Measurements from ENCODE around the gene RSL1D1.
"Not testable (repeated sequence)": the region's sequence is repeated elsewhere in the genome, so short reads cannot be mapped to it uniquely, and the experiment has no call there.

The RSL1D1 gene

GRCh38 chr16:11843861-11844260 is 7.5 kb downstream of the RSL1D1 start:
- DNase-seq (ENCODE audit: low read depth) = no peak

- DNase-seq (ENCODE audit: low read depth) = no peak
Observed at GRCh38 chr16:11843206-11843605, 8.1 kb downstream of the RSL1D1 start.

DNA sequence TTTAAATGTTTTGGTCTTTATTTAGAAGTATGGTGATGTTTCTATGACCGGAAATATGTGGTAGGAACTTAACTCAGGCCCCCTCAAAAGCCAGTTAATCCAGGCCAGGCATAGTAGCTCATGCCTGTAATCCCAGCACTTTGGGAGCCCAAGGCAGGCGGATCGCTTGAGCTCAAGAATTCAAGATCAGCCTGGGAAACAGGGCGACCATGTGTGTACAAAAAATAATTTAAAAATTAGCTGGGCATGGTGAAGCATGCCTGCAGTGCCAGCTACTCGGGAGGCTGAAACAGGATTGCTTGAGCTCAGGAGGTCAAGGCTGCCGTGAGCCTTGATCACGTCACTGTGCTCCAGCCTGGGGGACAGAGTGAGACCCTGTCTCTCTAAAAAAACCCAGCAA is 10.3 kb downstream of the RSL1D1 start:
- no peak for DNase-seq (ENCODE audit: low read depth)

- peak; percentile 56 for DNase-seq (ENCODE audit: low read depth)
Observed at GRCh38 chr16:11836650-11837244, 14.6 kb downstream of the RSL1D1 start.

DNA sequence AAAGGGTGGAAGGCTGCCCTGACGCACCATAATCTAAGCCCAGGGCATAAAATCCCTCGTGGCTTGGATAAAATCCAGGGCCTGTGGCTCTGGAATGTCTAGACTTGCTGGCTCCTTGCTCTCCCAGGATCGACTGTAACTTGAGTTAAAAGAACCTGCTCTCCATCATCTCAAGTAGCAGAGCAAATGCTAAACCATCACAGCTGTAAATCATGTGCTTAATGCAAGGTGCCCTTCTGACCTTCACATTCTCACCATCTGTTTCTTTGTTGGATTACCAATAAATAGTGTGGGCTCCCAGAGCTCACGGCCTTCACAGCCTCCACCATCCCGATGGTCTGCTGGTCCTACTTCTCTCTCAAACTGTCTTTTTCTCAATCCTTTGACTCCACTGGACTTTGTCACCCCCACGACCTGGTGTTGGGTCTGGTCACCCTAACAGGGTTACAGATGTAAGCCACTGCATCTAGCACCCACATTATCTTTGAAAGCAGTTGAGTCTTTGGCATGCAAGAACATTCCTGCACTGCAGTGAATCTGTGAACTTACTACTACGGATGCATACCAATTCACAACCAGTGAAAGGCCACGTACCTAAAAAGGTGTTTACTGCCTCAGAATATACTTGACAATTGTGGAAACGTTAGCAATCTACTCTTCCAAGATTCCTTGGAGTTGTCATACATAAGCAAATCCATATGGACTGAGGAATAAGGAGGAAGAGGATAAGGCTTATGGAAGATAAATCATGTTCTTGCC is 15.3 kb downstream of the RSL1D1 start:
- peak; percentile 68 for DNase-seq (ENCODE audit: low read depth)

DNA sequence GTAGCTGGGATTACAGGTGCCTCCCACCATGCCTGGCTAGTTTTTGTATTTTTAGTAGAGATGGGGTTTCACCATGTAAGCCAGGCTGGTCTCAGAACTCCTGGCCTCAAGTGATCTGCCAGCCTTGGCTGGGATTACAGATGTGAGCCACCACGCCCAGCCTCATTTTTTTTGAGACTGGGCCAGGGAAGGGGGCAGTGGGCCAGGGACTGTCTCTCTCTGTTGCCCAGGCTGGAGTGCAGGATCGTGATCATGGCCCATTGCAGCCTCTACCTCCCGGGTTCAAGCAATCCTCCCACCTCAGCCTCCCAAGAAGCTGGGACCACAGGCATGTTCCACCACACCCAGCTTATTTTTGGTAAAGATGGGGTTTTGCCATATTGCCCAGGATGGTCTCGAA is 16.0 kb downstream of the RSL1D1 start:
- DNase-seq (ENCODE audit: low read depth) = no peak

DNA sequence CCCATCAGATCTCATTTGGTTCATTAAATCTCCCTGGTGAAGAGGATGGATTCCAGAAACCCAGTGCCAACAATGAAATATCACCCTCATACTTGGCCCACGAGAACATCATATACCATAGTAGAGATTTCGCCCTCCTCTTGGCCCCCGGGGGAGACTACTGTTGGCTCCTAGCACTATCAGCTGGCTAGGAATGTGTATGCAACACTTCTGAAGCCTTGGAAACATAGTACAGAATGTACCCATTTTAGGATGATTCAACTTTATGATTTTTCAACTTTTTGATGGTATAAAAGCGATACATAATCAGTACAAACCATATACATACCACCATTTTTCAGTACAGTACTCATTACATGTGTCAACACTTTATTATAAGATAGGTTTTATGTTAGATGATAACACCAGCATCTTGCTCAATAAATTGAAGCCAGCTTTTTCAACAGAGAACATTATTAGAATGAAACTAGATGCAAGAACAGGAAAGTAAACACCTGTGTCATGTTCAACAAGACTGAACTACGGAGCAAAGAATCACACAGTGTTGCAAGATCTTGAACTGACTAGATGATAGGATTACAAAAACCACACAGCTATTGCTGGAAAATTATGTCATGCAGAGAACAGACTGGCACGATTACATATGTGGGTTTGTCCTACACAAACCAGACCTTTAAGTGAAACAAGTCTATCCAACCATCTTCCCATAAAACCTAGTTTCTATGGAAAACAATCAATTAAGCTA is 17.2 kb downstream of the RSL1D1 start:
- peak; percentile 90 for DNase-seq (ENCODE audit: low read depth)

DNA sequence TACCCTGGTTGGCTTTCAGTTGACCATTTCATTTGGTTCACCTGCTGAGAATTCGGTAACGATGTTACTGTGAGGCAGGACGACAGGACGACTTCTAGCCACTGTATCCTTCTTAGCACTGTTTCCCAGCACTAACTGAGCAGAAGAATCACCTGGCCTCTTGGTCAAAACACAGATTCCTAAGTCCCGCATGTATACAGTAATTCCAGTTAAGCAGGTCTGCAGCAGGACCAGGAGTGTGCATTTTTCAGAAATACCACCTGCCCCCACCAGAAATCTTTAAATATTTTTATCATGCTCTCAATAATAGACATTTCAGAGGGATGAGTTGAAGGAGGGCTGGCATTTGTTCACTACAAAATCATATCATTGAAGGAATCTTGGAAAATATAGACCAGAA is 22.6 kb downstream of the RSL1D1 start:
- DNase-seq (ENCODE audit: low read depth) = no peak

GRCh38 chr16:11825520-11826165 is 25.7 kb downstream of the RSL1D1 start:
- not testable (repeated sequence) for DNase-seq (ENCODE audit: low read depth)

- no peak for DNase-seq (ENCODE audit: low read depth)
Observed at GRCh38 chr16:11824362-11824761, 27.0 kb downstream of the RSL1D1 start.

- DNase-seq (ENCODE audit: low read depth) = not testable (repeated sequence)
Observed at GRCh38 chr16:11823645-11824044, 27.7 kb downstream of the RSL1D1 start.

DNA sequence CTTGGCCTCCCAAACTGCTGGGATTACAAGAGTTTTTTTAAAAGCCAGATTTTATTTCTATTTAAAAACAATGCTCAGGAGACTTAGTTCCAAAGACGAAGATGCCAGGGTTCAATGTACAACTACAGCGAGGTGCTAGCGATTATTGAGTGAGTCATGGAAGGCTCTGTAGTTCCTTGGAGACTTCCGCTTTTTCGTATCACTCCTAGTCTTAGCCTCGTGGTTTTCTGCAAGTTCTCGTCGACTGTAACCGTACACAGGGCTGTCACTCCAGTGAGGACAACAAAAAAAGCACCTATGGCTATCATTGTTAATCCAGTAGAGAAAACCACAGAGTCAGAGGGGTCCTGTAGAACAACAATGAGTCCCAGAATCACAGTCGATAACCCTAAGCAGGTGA is 31.5 kb downstream of the RSL1D1 start:
- DNase-seq (ENCODE audit: low read depth) = no peak

DNA sequence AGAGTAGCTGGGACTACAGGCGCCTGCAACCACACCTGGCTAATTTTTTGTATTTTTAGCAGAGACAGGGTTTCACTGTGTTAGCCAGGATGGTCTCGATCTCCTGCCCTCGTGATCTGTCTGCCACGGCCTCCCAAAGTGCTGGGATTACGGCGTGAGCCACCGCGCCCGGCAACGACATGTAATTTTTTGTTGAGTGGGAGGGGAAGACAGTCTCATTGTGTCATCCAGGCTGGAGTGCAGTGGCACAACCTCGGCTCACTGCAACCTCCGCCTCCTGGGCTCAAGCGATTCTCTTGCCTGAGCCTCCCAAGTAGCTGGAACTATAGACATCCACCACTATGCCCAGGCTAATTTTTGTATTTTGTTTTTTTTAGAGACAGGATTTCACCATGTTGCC is 32.4 kb downstream of the RSL1D1 start:
- not testable (repeated sequence) for DNase-seq (ENCODE audit: low read depth)

- DNase-seq (ENCODE audit: low read depth) = no peak
Observed at GRCh38 chr16:11816123-11816522, 35.2 kb downstream of the RSL1D1 start.

GRCh38 chr16:11814800-11815199 is 36.5 kb downstream of the RSL1D1 start:
- DNase-seq (ENCODE audit: low read depth) = not testable (repeated sequence)

GRCh38 chr16:11806721-11807120 is 44.6 kb downstream of the RSL1D1 start:
- no peak for DNase-seq (ENCODE audit: low read depth)

DNA sequence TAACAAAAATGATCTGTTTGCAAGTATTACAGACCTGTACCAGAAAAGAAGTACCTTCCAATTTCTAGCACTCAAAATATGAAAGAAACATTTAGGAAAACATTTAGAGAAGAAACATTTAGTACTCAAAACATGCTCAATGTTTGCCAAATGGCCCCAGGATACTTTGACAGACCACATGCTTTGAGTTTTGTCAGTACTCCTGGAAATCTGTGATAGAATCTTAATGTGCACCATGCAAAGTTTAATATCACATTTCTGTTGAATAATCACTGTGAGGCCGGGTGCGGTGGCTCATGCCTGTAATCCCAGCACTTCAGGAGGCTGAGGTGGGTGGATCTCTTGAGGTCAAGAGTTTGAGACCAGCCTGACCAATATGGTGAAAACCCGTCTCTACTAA is 45.8 kb downstream of the RSL1D1 start:
- no peak for DNase-seq (ENCODE audit: low read depth)

- DNase-seq (ENCODE audit: low read depth) = no peak
Observed at GRCh38 chr16:11801481-11802021, 49.8 kb downstream of the RSL1D1 start.

- DNase-seq (ENCODE audit: low read depth) = no peak
Observed at GRCh38 chr16:11800382-11800718, 51.0 kb downstream of the RSL1D1 start.

- no peak for DNase-seq (ENCODE audit: low read depth)
Observed at GRCh38 chr16:11799509-11800381, 51.6 kb downstream of the RSL1D1 start.

GRCh38 chr16:11799017-11799381 is 52.3 kb downstream of the RSL1D1 start:
- DNase-seq (ENCODE audit: low read depth) = no peak

DNA sequence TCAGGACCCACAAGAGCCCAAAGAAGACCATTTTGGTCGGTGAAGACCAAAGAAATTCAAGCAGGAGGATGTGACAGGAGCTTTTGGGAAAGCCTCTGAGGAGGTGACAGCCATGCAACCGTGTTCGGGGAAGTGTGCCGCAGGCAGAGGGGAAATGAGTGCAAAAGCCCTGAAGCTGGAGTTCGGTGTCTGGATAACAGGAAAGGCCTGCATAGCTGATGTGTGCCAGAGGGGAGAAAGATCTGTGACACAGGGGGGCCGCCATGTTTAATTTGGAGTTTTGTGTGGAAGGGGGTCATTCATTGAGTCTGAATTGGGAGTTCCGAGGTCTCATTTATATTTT is 53.4 kb downstream of the RSL1D1 start:
- DNase-seq (ENCODE audit: low read depth) = no peak
